HG02840 (cell line): Measurements from ENCODE around the gene ATXN7L3B.

Experiments
- ATAC-seq: cut with Tn5 transposase; IDR thresholded peaks from one replicate; pipeline ENCODE4 v1.9.1; 2021; ENCODE audit warnings: mild to moderate bottlenecking, moderate library complexity, moderate number of reproducible peaks; ENCODE audit not compliant: unreplicated experiment, low FRiP score

Gene ATXN7L3B

DNA sequence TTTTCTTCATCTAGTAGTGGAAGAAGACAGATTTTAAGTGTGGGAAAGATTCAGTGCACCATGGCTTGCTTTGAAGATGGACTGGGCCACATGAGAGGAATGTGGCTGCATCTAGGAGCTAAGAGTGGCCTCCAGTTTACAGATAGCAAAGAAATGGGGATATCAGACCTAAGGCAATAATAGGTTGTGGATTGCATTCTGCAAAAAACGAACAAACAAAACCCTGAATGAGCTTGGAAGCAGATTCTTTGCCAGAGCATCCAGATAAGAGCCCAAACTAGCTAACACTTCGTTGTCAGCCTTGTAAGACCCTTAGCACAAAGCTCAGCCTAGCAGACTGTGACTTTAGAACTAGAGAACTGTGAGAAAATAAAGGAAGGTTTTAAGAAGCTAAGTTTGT is 9.6 kb downstream of the ATXN7L3B start:
- no peak for ATAC-seq

DNA sequence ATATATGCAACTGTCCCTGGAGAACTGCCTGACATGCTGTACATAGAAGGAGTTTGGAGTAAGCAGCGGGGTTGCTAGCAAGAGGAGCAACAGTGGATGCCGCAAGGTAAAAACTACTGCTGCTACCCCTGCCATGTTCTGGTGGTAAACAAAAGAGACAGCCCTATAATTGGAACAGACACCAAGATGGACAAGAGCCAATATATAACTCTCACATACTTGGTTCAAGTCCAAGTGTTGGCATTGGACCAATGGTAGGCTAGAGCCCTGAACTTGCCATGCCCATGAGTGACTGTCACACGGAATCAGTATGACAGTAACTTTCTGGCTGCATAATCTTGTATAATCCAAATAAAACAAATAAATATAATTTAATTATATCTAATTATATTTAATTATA is 13.7 kb downstream of the ATXN7L3B start:
- no peak for ATAC-seq

DNA sequence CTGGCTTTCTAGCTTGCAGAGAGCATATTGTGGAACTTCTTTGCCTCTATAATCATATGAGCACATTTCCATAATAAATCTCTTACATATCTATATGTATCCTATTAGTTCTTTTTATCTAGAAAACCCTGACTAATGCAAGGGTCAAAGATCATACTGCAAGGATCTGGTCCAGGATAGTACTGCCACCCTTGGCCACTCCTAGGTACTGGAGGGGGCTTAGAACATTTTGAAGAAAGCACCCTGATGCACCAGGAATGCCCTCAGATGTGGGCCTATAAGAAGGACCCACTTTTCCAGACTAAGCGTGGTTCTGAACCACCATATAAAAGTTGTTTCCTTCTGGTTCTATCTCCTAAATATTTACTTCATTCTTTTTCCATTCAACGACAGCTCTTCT is 14.6 kb downstream of the ATXN7L3B start:
- no peak for ATAC-seq

DNA sequence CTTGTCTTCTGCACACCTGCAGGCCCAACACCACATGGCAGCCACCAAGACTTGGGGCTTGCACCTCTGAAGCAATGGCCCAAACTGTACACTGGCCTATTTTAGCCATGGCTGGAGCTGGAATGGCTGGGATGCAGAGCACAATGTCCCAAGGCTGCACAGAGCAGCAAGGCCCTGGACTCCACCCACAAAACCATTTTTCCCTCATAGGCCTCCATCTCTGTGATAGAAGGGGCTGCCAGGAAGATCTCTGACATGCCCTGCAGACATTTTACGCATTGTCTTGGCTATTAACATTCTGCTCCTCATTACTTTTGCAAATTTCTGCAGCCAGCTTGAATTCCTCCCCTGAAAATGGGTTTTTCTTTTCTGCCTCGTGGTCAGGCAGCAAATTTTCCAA is 22.1 kb downstream of the ATXN7L3B start:
- ATAC-seq = no peak

DNA sequence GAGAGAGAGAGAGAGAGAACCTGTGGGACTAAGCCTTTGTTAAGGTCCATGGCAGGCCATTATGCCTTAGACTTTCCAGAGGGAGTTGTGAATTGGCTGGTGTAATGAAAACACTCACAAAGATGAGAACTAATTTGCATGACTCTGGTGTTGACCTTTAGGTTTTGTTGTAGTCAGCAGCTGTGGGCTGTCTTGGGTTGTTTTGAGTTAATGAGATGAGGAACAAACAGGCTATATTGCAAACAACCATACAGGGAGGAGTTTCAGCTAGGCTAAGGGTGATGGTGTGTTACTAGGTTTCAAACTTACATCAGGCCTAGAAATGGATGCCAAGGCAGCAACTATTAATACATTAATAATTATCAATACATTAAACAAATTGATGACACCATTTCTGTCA is 26.3 kb downstream of the ATXN7L3B start:
- ATAC-seq = no peak

DNA sequence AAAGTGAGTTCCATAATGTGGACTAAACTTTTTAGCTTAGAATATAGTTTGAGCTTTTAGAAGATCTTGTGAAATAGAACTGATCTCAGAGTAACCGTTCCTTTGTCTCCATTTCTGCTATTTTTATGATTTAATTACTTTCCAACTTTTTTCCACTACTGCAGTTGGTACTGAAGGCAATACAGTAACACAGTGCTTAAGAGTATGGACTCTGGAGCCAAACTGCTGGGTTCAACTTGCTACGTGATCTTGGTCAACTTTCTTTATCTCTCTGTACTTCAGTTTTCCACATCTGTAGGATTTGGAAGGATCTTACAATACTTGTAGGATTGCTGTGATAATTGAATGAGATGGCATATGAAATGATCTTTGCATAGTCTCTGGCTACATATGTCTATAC is 40.9 kb downstream of the ATXN7L3B start:
- no peak for ATAC-seq

DNA sequence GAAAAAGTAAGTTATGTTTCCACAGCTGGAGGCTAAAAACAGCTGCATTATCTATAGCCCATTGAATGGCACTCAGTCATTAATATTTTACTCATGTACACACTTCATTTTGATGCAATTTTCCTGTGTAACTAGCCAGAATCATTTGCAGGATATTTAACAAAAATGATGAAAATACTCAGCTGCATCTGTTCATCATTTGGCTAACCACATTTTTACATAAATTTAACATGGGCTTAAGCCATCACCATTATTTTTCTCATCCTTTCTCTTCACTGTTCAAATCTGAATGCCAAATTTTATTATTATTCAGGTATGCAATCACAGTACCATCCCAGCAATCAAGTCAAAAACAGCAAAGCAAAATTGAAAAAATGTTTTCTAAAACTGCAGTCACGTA is 41.8 kb downstream of the ATXN7L3B start:
- no peak for ATAC-seq

DNA sequence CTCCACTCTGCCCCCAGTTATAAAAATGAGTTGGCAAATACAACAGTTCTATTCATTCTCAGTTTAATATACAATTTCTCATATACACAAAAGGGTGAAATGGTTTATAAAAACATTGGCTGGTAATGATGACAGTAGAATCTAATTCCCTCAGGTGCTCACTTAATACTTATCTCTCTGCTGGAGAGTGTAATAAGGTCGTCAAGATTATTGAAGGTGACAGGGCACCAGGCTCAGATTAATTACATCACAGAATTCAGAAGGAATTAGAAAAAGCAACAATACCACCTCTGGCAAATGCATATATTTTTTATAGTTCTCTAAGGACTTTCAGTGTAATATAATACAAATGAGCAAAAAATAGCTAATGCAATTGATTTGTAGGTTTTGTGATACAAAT is 42.3 kb downstream of the ATXN7L3B start:
- no peak for ATAC-seq

DNA sequence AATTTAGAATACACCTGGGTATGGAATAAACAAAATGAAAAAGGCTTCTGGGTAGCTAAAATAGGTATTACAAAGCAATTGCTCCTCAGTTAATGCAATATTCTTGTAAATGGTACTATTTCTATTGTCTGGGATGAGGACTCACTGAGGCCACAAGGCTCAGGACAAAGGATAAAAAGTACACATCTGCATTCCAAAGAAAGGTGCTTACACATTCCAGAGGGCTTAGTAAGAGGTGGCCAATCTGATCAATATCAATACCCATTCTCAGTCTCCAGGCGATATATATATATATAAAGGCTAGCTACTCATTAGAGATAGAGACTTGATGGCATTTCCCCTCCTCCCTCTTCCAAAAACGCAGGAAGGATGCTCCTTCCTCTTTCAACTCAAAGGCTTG is 43.8 kb downstream of the ATXN7L3B start:
- ATAC-seq = no peak

DNA sequence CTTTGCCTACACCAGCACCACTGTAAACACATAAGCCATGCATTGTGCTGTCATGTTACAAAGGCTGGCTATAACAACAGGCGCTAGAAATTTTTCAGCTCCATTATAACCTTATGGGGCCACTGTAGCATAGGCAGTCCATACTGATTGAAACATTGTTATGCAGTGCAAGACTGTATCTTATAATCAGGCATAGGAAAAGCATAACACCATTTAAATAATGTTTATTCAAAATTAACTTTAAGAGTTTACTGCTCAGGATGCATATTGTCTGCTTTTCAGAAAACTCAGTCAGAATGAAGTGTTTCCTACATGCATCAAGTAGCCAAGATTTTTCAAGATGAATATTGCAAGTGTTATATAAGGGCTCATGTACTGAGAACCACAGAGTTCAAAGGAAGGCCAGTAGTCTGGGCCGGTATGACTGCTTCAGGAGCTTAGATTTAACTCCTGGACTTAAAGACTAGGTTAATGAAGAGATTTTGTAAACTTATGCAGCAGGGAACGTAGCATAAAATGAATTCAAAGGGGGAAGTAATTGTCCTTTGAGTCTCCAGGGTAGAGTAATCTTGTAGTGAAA is 46.9 kb downstream of the ATXN7L3B start:
- no peak for ATAC-seq

DNA sequence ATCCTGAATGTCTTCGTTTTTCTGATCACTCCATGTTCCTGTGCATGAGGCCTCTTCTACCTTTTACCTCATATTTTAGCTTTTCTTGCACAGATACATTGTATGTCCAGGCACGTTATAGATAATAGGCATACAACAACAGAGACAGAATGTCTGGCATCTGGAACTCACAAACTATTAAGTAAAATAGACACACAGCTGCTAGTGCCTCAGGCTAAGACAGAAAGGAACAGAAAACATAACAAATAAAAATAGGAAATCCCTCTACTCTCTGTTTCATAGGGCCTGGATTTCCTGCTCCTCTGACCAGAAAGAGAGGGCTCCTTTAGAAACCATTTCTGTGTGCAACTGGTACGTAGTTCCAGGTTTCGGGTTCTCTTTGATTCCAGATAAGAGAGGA is 48.6 kb downstream of the ATXN7L3B start:
- no peak for ATAC-seq
